K562 (cell line): Measurements from ENCODE around the gene MCAM. TPM values are rescaled to one million over a fixed set of nuclear protein-coding genes. Genes with fewer than 3 reads are reported as not detected.

Experiments used
- ADNP ChIP-seq: fragments of 200-800 bp; sonication (Bioruptor generic); IDR thresholded peaks from 2 replicates; pipeline ENCODE4 v1.6.1; 2016; ENCODE audit warnings: missing genetic modification characterization, missing compliant biosample characterization
- BACH1 ChIP-seq: fragments of 200-800 bp; sonication (Bioruptor generic); IDR thresholded peaks from 2 replicates; pipeline ENCODE4 v1.6.1; 2016; ENCODE audit warnings: missing genetic modification characterization, missing compliant biosample characterization
- BDP1 ChIP-seq: IDR thresholded peaks from 3 replicates; pipeline ENCODE4 v1.6.1; 2011; ENCODE audit not compliant: insufficient read length, insufficient read depth
- CREBBP ChIP-seq: IDR thresholded peaks from one replicate; pipeline ENCODE4 v1.6.1; 2012; ENCODE audit warnings: low read depth, mild to moderate bottlenecking, control low read depth, inconsistent platforms, low read length
- CXXC5 ChIP-seq: fragments of 250-450 bp; sonication (Bioruptor Pico); IDR thresholded peaks from 2 replicates; pipeline ENCODE4 v1.8.0; 2022; ENCODE audit warnings: inconsistent platforms, mild to moderate bottlenecking, moderate library complexity
- DDX20 ChIP-seq: fragments of 450-650 bp; IDR thresholded peaks from 2 replicates; pipeline ENCODE4 v1.6.1; 2016; ENCODE audit warnings: missing genetic modification characterization, low read depth, mild to moderate bottlenecking, missing compliant biosample characterization, moderate library complexity
- EP400 ChIP-seq: fragments of 450-650 bp; IDR thresholded peaks from 2 replicates; pipeline ENCODE4 v1.6.1; 2017; ENCODE audit warnings: antibody characterized with exemption, mild to moderate bottlenecking, moderate library complexity
- FOXA3 ChIP-seq, 2 experiments: fragments of 450-650 bp in 1 of 2; sonication (generic) in 1 of 2; formaldehyde crosslinking; IDR thresholded peaks in 1 of 2; conservative IDR thresholded peaks in 1 of 2; 2 replicates each; pipeline versions ENCODE4 v1.4.0 to v1.8.0; 2020 to 2022; ENCODE audit warnings: mild to moderate bottlenecking in 2 of 2, missing genetic modification reagents in 1 of 2
- FOXP4 ChIP-seq: sonication (generic); formaldehyde crosslinking; IDR thresholded peaks from 2 replicates; pipeline ENCODE4 v1.8.0; 2022; ENCODE audit warnings: mild to moderate bottlenecking, missing genetic modification reagents, borderline replicate concordance
- GTF2B ChIP-seq: IDR thresholded peaks from 2 replicates; pipeline ENCODE4 v1.6.1; 2011; ENCODE audit not compliant: insufficient read length; ENCODE audit errors: extremely low read depth
- HOXB6 ChIP-seq: fragments of 250-450 bp; sonication (Bioruptor Pico); IDR thresholded peaks from 2 replicates; pipeline ENCODE4 v1.5.1; 2022; ENCODE audit warnings: mild to moderate bottlenecking, borderline replicate concordance
- ILF3 ChIP-seq: fragments of 450-650 bp; IDR thresholded peaks from 2 replicates; pipeline ENCODE4 v1.6.1; 2018; ENCODE audit warnings: antibody characterized with exemption, mild to moderate bottlenecking, moderate library complexity, borderline replicate concordance
- KHSRP ChIP-seq: fragments of 450-650 bp; IDR thresholded peaks from 2 replicates; pipeline ENCODE4 v1.6.1; 2017
- MAX ChIP-seq: sonication (generic); formaldehyde crosslinking; IDR thresholded peaks from 2 replicates; pipeline ENCODE4 v1.9.0; 2022; ENCODE audit warnings: mild to moderate bottlenecking, missing genetic modification reagents
- PML ChIP-seq: IDR thresholded peaks from 2 replicates; pipeline ENCODE4 v1.6.1; 2012; ENCODE audit warnings: low read length, inconsistent platforms
- POLR2B ChIP-seq: fragments of 450-650 bp; IDR thresholded peaks from 2 replicates; pipeline ENCODE4 v1.6.1; 2018; ENCODE audit warnings: low read depth; ENCODE audit not compliant: partially characterized antibody
- SAFB2 ChIP-seq: fragments of 200-400 bp; formaldehyde crosslinking; IDR thresholded peaks from 2 replicates; pipeline ENCODE4 v1.6.1; 2018; ENCODE audit warnings: borderline replicate concordance, low read length, low read depth, moderate library complexity; ENCODE audit not compliant: severe bottlenecking
- SIX5 ChIP-seq, 2 experiments: IDR thresholded peaks; 2 replicates each; pipeline ENCODE4 v1.6.1; 2011; ENCODE audit warnings: low read length in 2 of 2, borderline replicate concordance in 1 of 2, low read depth in 1 of 2, mild to moderate bottlenecking in 1 of 2, moderate library complexity in 1 of 2; ENCODE audit not compliant: insufficient read depth in 1 of 2
- SMARCB1 ChIP-seq: IDR thresholded peaks from 2 replicates; pipeline ENCODE4 v1.6.1; 2011; ENCODE audit warnings: improper control_type of control experiment, low read depth; ENCODE audit not compliant: insufficient read length
- TAF7 ChIP-seq: fragments of 450-650 bp; IDR thresholded peaks from 2 replicates; pipeline ENCODE4 v1.6.1; 2016; ENCODE audit warnings: missing genetic modification characterization, missing compliant biosample characterization
- THAP7 ChIP-seq: fragments of 250-450 bp; sonication (Bioruptor Pico); IDR thresholded peaks from 2 replicates; pipeline ENCODE4 v1.5.0; 2021
- ZNF12 ChIP-seq: sonication (generic); formaldehyde crosslinking; IDR thresholded peaks from 2 replicates; pipeline ENCODE4 v1.4.0; 2020; ENCODE audit warnings: mild to moderate bottlenecking, missing genetic modification reagents
- ZNF639 ChIP-seq, 2 experiments: fragments of 200-800 bp in 1 of 2; sonication (Bioruptor generic) in 1 of 2; sonication (generic) in 1 of 2; formaldehyde crosslinking in 1 of 2; IDR thresholded peaks in 1 of 2; conservative IDR thresholded peaks in 1 of 2; 2 replicates each; pipeline versions ENCODE4 v1.5.0 to v1.6.1; 2016 to 2020; ENCODE audit warnings: missing compliant biosample characterization in 1 of 2, missing genetic modification characterization in 1 of 2, missing genetic modification reagents in 1 of 2
- polyA plus RNA-seq, 8 experiments: library from polyadenylated mRNA; depleted of rRNA in 4 of 8; stranded (reverse) in 5 of 8; unstranded in 3 of 8; fragments of >200 nt; fragmentation: Nextera tagmentation in 2 of 8; fragmentation: Illumina TruSeq in 1 of 8; extraction: Ambion mirVana in 2 of 8; extraction: Trizol in 1 of 8; gene quantifications; 2 replicates each; pipeline versions ENCODE4 v1.2.1 to v1.2.3, GENCODE V29; 2011 to 2014; ENCODE audit warnings: inconsistent platforms in 1 of 8, missing spikeins in 1 of 8
- total RNA-seq, 7 experiments: library from RNA; depleted of rRNA in 6 of 7; stranded (reverse); fragments of >200 nt in 6 of 7; fragmentation: Illumina TruSeq in 2 of 7; extraction: Trizol in 2 of 7; gene quantifications; 2 replicates each; pipeline versions ENCODE4 v1.2.1 to v1.2.3, GENCODE V29; 2011 to 2021; ENCODE audit warnings: low replicate concordance in 1 of 7

Gene MCAM
- total and polyA plus RNA-seq, 9 of the 15 experiments (the other 6 are each of a cell fraction or from before 2014, with no cell fraction given): 14.7 to 118 (median 53.6) TPM

- peak; percentile 83 to 89 for TF ChIP-seq FOXA3 (CRISPR knock-in tag; conservative IDR thresholded peaks at IDR 0.05 in 1 of 2, IDR thresholded peaks at IDR 0.05 in 1 of 2)
- no peak for TF ChIP-seq SAFB2
- TF ChIP-seq MAX (CRISPR knock-in tag): 0 out of 2 replicates have a peak, but pooled peaks have one; percentile 28
- TF ChIP-seq POLR2B: peak; percentile 72
- no peak for TF ChIP-seq BDP1
- no peak for TF ChIP-seq SMARCB1
- TF ChIP-seq KHSRP: no peak
- TF ChIP-seq DDX20 (tag): no peak
- TF ChIP-seq FOXP4 (CRISPR knock-in tag): no peak
- no peak for TF ChIP-seq THAP7 (CRISPR knock-in tag)
- no peak for TF ChIP-seq ZNF639 (CRISPR knock-in tag; conservative IDR thresholded peaks at IDR 0.05 in 1 of 2, IDR thresholded peaks at IDR 0.05 in 1 of 2)
- no peak for TF ChIP-seq ZNF12 (CRISPR knock-in tag)
- TF ChIP-seq PML: no peak
- TF ChIP-seq HOXB6 (CRISPR knock-in tag): no peak
- peak; percentile 59; the same call in 1 of the 2 replicates for TF ChIP-seq TAF7 (tag)
- TF ChIP-seq BACH1: no peak
- TF ChIP-seq CXXC5 (CRISPR knock-in tag): peak; percentile 93
- TF ChIP-seq GTF2B: no peak
- peak; percentile 86 for TF ChIP-seq EP400
- no peak for TF ChIP-seq SIX5 (IDR thresholded peaks at IDR 0.05; ENCODE audit: borderline replicate concordance in 1 of 2, insufficient read depth in 1 of 2, low read depth in 1 of 2, low read length in 2 of 2)
- no peak for TF ChIP-seq CREBBP
- no peak for TF ChIP-seq ILF3
- TF ChIP-seq ADNP (tag): no peak
Measured at GRCh38 chr11:119334174-119334930, 17.4 kb upstream of the MCAM start, which contains the start of gene RNF26 (continued).
